Skeletal muscle tissue (tissue), 4 donors: ENCODE measurements around the gene SLC37A1. TPM values are rescaled to one million over a fixed set of nuclear protein-coding genes. Genes with fewer than 3 reads are reported as not detected.
"Not testable (repeated sequence)": the region's sequence is repeated elsewhere in the genome, so short reads cannot be mapped to it uniquely, and the experiment has no call there.

Experiments used
- H3K27ac ChIP-seq: one replicate; pipeline ENCODE4 v1.7.0; 2013; ENCODE audit warnings: mild to moderate bottlenecking, low read depth, low read length, inconsistent platforms
- H3K27me3 ChIP-seq, 3 donors: one replicate each; pipeline ENCODE4 v1.7.0; 2013; ENCODE audit warnings: low read length in 3 of 3; ENCODE audit not compliant: control insufficient read depth in 3 of 3, insufficient read depth in 3 of 3
- H3K36me3 ChIP-seq, 3 donors: one replicate each; pipeline ENCODE4 v1.7.0; 2013; ENCODE audit warnings: low read length in 3 of 3; ENCODE audit not compliant: control insufficient read depth in 3 of 3, insufficient read depth in 3 of 3
- H3K4me1 ChIP-seq, 3 donors: one replicate each; pipeline ENCODE4 v1.7.0; 2013; ENCODE audit warnings: low read length in 3 of 3, mild to moderate bottlenecking in 3 of 3; ENCODE audit not compliant: control insufficient read depth in 3 of 3, insufficient read depth in 3 of 3
- H3K4me3 ChIP-seq, 3 donors: one replicate each; pipeline ENCODE4 v1.7.0; 2013; ENCODE audit warnings: low read length in 3 of 3
- H3K9ac ChIP-seq, 3 donors: one replicate each; pipeline ENCODE4 v1.7.0; 2013; ENCODE audit warnings: low read length in 3 of 3, mild to moderate bottlenecking in 3 of 3, moderate library complexity in 2 of 3, low read depth in 1 of 3
- H3K9me3 ChIP-seq, 3 donors: one replicate each; pipeline ENCODE4 v1.7.0; 2013; ENCODE audit warnings: low read length in 3 of 3; ENCODE audit not compliant: control insufficient read depth in 3 of 3
- total RNA-seq: library from RNA; depleted of rRNA; stranded (reverse); fragments of >200 nt; gene quantifications from one replicate; pipeline ENCODE4 v1.2.3, GENCODE V29; 2014
- donor health status: Osteomylitis.

SLC37A1 gene
- total RNA-seq, 1 donor from 2014 or later: 2.1 TPM

GRCh38 chr21:42624095-42624790, 110.6 kb downstream of the SLC37A1 start:
- Histone ChIP-seq H3K4me3 (no peak overlapping the region), H3K9ac (no peak overlapping the region), H3K36me3 (no peaks in the 10 kb centered on the region), H3K9me3 (no peaks in the 10 kb centered on the region), H3K4me1 (no peaks in the 10 kb centered on the region), H3K27me3 (peaks cover 32 to 55% (median 50%) of the 10 kb centered on the region in 3 donors), H3K27ac (no peak overlapping the region)

- no peaks in the 10 kb centered on the region for H3K9me3 ChIP-seq
- H3K4me1 ChIP-seq: no peaks in the 10 kb centered on the region
- H3K27me3 ChIP-seq: peaks cover 25 to 51% (median 43%) of the 10 kb centered on the region in 3 donors
- H3K27ac ChIP-seq: no peak overlapping the region
- no peak overlapping the region for H3K9ac ChIP-seq
- no peaks in the 10 kb centered on the region for H3K36me3 ChIP-seq
- no peak overlapping the region for H3K4me3 ChIP-seq
Measured at GRCh38 chr21:42624936-42625335, 111.3 kb downstream of the SLC37A1 start.

GRCh38 chr21:42626171-42626570, 112.5 kb downstream of the SLC37A1 start:
- peaks cover 21 to 53% (median 51%) of the 10 kb centered on the region in 3 donors for H3K27me3 ChIP-seq
- no peak overlapping the region for H3K27ac ChIP-seq
- no peaks in the 10 kb centered on the region for H3K36me3 ChIP-seq
- H3K9ac ChIP-seq: no peak overlapping the region
- H3K4me3 ChIP-seq: no peak overlapping the region
- H3K4me1 ChIP-seq: no peaks in the 10 kb centered on the region
- no peaks in the 10 kb centered on the region for H3K9me3 ChIP-seq

GRCh38 chr21:42627527-42628289, 114.1 kb downstream of the SLC37A1 start:
- no peaks in the 10 kb centered on the region for H3K9me3 ChIP-seq
- H3K36me3 ChIP-seq: no peaks in the 10 kb centered on the region
- H3K27me3 ChIP-seq: peaks cover 12 to 48% (median 45%) of the 10 kb centered on the region in 3 donors
- no peak overlapping the region for H3K9ac ChIP-seq
- H3K4me3 ChIP-seq: no peak overlapping the region
- H3K4me1 ChIP-seq: no peaks in the 10 kb centered on the region
- no peak overlapping the region for H3K27ac ChIP-seq

GRCh38 chr21:42628466-42629061, 114.9 kb downstream of the SLC37A1 start:
- H3K4me3 ChIP-seq, H3K4me1 ChIP-seq, H3K36me3 ChIP-seq, H3K27ac ChIP-seq, H3K9me3 ChIP-seq, H3K9ac ChIP-seq: not testable (repeated sequence)
- peaks cover 13 to 47% (median 45%) of the 10 kb centered on the region in 3 donors for H3K27me3 ChIP-seq

- Histone ChIP-seq H3K36me3 (no peaks in the 10 kb centered on the region), H3K9me3 (no peaks in the 10 kb centered on the region), H3K4me3 (no peak overlapping the region), H3K9ac (no peak overlapping the region), H3K27me3 (peaks cover 18 to 46% (median 39%) of the 10 kb centered on the region in 3 donors), H3K4me1 (no peaks in the 10 kb centered on the region), H3K27ac (no peak overlapping the region)
Measured at GRCh38 chr21:42629933-42630589, 116.4 kb downstream of the SLC37A1 start.

- Histone ChIP-seq H3K36me3 (no peaks in the 10 kb centered on the region), H3K27ac (no peak overlapping the region), H3K4me3 (no peak overlapping the region), H3K27me3 (peaks cover 15 to 43% (median 35%) of the 10 kb centered on the region in 3 donors), H3K9me3 (no peaks in the 10 kb centered on the region), H3K4me1 (no peaks in the 10 kb centered on the region), H3K9ac (no peak overlapping the region)
Measured at GRCh38 chr21:42630626-42631025, 117.0 kb downstream of the SLC37A1 start.

Other genes starting within 250 kb of the SLC37A1 start
- gene TFF3, start 198.4 kb upstream of the SLC37A1 start, total RNA-seq: 5.2 TPM
- gene TFF2, start 162.9 kb upstream of the SLC37A1 start, total RNA-seq: not detected
- gene TFF1, start 147.3 kb upstream of the SLC37A1 start, total RNA-seq: not detected
- not detected for gene TMPRSS3, start 117.8 kb upstream of the SLC37A1 start, total RNA-seq
- under 0.01 TPM for gene UBASH3A, start 110.0 kb upstream of the SLC37A1 start, total RNA-seq
- not detected for gene RSPH1, start 17.6 kb upstream of the SLC37A1 start, total RNA-seq
- gene PDE9A, start 139.8 kb downstream of the SLC37A1 start, total RNA-seq: 1.6 TPM